Hematopoietic multipotent progenitor cell treated with erythropoietin and hydrocortisone succinate and interleukin-3 and kit ligand, for 6 days (in vitro differentiated cells): ENCODE measurements around the gene KRTAP10-7.
"Not testable (repeated sequence)": the region's sequence is repeated elsewhere in the genome, so short reads cannot be mapped to it uniquely, and the experiment has no call there.

Source experiments
- DNase-seq: peaks from one replicate; pipeline ENCODE4 v3.0.0-alpha.2; 2015

KRTAP10-7 gene

GRCh38 chr21:44600118-44600978, at the start of gene KRTAP10-7:
Gene KRTAP10-7, plus strand, starts transcription at chr21:44600597. Its CDS starts 25 bp downstream, at chr21:44600622.
- not testable (repeated sequence) for DNase-seq

- DNase-seq = no peak
These were observed 49.6 kb upstream of the KRTAP10-7 start for GRCh38 chr21:44550807-44551206.

GRCh38 chr21:44551340-44551961, 48.9 kb upstream of the KRTAP10-7 start, which contains the start of gene KRTAP10-2:
Gene KRTAP10-2, minus strand, starts transcription at chr21:44551505. Its CDS starts 47 bp downstream, at chr21:44551458.
- no peak for DNase-seq

- no peak for DNase-seq
These were observed 48.3 kb upstream of the KRTAP10-7 start for GRCh38 chr21:44552136-44552535.

GRCh38 chr21:44552681-44553080, 47.7 kb upstream of the KRTAP10-7 start:
- no peak for DNase-seq

GRCh38 chr21:44555200-44555875, 45.1 kb upstream of the KRTAP10-7 start:
- DNase-seq = no peak

GRCh38 chr21:44556879-44557278, 43.5 kb upstream of the KRTAP10-7 start:
- DNase-seq = no peak

- DNase-seq = no peak
These were observed 42.7 kb upstream of the KRTAP10-7 start for GRCh38 chr21:44557491-44558328.

- DNase-seq = not testable (repeated sequence)
These were observed 42.1 kb upstream of the KRTAP10-7 start for GRCh38 chr21:44558329-44558675.

GRCh38 chr21:44558695-44559094, 41.7 kb upstream of the KRTAP10-7 start, which contains the start of gene KRTAP10-3:
Gene KRTAP10-3, minus strand, starts transcription at chr21:44558795. Its CDS starts 80 bp downstream, at chr21:44558715.
- no peak for DNase-seq

- no peak for DNase-seq
These were observed 36.3 kb upstream of the KRTAP10-7 start for GRCh38 chr21:44564099-44564498.

GRCh38 chr21:44564886-44565598, 35.4 kb upstream of the KRTAP10-7 start:
- no peak for DNase-seq

GRCh38 chr21:44566403-44566802, 34.0 kb upstream of the KRTAP10-7 start:
- DNase-seq = peak; percentile 8

GRCh38 chr21:44567481-44568171, 32.8 kb upstream of the KRTAP10-7 start:
- no peak for DNase-seq

GRCh38 chr21:44568261-44568660, 32.1 kb upstream of the KRTAP10-7 start:
- DNase-seq = no peak

GRCh38 chr21:44568667-44569556, 31.5 kb upstream of the KRTAP10-7 start:
- DNase-seq = no peak

- no peak for DNase-seq
These were observed 30.4 kb upstream of the KRTAP10-7 start for GRCh38 chr21:44569861-44570517.

GRCh38 chr21:44571296-44571695, 29.1 kb upstream of the KRTAP10-7 start:
- no peak for DNase-seq
